Adrenal gland (tissue), 5 donors: Measurements from ENCODE around the gene LMO7.

Experiments used
- POLR2A ChIP-seq, 2 donors: fragments of 450-650 bp; IDR thresholded peaks; one replicate each; pipeline ENCODE4 v1.6.1; 2017; ENCODE audit warnings: antibody characterized with exemption in 2 of 2, mild to moderate bottlenecking in 2 of 2, moderate library complexity in 1 of 2
- TF ChIP-seq, protein P1 (sequence below), 6 experiments: fragments of 450-650 bp in 4 of 6; fragments of 200-600 bp in 2 of 6; sonication (generic) in 1 of 6; IDR thresholded peaks; 1 replicate in 5 of 6; 2 replicates in 1 of 6; pipeline versions ENCODE4 v1.5.1 to v1.8.0; 2016 to 2021; ENCODE audit warnings: antibody characterized with exemption in 6 of 6, mild to moderate bottlenecking in 2 of 6, moderate library complexity in 1 of 6
- donor health status: DM: no; HTN: no; CAD: no.

DNA sequence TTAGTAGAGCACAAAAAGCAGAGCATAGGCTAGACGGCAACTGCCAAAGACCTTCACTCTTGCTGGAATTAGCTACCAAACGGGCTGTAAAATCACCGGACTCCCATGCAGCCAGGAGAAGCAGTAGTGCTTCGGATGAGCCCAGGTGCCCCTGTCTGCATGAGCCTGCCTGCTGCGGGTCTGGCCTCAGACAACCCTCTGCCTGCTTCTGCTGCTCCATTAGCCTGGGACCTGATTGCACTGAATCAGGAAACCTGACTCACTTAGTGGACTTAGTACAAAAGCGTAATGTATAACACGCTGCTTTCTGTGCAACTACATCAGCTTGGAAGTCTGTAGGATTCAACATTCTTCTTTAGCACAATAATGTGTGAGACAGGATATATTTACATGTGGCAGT lies 170.0 kb downstream of the LMO7 start:
- TF ChIP-seq, protein P1, sequence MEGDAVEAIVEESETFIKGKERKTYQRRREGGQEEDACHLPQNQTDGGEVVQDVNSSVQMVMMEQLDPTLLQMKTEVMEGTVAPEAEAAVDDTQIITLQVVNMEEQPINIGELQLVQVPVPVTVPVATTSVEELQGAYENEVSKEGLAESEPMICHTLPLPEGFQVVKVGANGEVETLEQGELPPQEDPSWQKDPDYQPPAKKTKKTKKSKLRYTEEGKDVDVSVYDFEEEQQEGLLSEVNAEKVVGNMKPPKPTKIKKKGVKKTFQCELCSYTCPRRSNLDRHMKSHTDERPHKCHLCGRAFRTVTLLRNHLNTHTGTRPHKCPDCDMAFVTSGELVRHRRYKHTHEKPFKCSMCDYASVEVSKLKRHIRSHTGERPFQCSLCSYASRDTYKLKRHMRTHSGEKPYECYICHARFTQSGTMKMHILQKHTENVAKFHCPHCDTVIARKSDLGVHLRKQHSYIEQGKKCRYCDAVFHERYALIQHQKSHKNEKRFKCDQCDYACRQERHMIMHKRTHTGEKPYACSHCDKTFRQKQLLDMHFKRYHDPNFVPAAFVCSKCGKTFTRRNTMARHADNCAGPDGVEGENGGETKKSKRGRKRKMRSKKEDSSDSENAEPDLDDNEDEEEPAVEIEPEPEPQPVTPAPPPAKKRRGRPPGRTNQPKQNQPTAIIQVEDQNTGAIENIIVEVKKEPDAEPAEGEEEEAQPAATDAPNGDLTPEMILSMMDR (IDR thresholded peaks at IDR 0.05) = no peak
- no peak for TF ChIP-seq POLR2A (IDR thresholded peaks at IDR 0.05)
